Epidermal melanocyte (primary cell): Measurements from ENCODE around the gene KLK7.

Experiments used
- DNase-seq: peaks from one replicate; pipeline ENCODE4 v3.0.0; 2011; ENCODE audit warnings: low spot score; ENCODE audit not compliant: insufficient read length

The KLK7 gene

GRCh38 chr19:50933640-50934039, 50.1 kb downstream of the KLK7 start:
- DNase-seq, result no peak

GRCh38 chr19:50932690-50933083, 51.0 kb downstream of the KLK7 start:
- no peak for DNase-seq

- no peak for DNase-seq
Observed at GRCh38 chr19:50932018-50932689, 51.6 kb downstream of the KLK7 start.

GRCh38 chr19:50931023-50931422, 52.7 kb downstream of the KLK7 start:
- DNase-seq, result no peak

- DNase-seq, result no peak
Observed at GRCh38 chr19:50928831-50929230, 54.9 kb downstream of the KLK7 start.
